Stimulated activated naive CD8-positive, alpha-beta T cell treated with anti-CD3 and anti-CD28 coated beads, Interleukin-15, Interleukin-2, amounts not matched to agents 100 U/mL and 50 U/mL, for 24 hours (primary cell): ENCODE results near the gene ZNF778.

Experiments
- ATAC-seq: fragments of 150-1000 bp; cut with Tn5 transposase; one replicate; pipeline ENCODE4 v1.10.0; 2021
- DNase-seq: peaks from one replicate; pipeline ENCODE4 v3.0.0; 2021

ZNF778 gene

GRCh38 chr16:89217388-89218191 is at the start of gene ZNF778:
Gene ZNF778 (plus strand): TSS chr16:89217703. CDS start chr16:89221128, 3,425 bp downstream.
- DNase-seq (peak; percentile 85), ATAC-seq (peak; percentile 90)

DNA sequence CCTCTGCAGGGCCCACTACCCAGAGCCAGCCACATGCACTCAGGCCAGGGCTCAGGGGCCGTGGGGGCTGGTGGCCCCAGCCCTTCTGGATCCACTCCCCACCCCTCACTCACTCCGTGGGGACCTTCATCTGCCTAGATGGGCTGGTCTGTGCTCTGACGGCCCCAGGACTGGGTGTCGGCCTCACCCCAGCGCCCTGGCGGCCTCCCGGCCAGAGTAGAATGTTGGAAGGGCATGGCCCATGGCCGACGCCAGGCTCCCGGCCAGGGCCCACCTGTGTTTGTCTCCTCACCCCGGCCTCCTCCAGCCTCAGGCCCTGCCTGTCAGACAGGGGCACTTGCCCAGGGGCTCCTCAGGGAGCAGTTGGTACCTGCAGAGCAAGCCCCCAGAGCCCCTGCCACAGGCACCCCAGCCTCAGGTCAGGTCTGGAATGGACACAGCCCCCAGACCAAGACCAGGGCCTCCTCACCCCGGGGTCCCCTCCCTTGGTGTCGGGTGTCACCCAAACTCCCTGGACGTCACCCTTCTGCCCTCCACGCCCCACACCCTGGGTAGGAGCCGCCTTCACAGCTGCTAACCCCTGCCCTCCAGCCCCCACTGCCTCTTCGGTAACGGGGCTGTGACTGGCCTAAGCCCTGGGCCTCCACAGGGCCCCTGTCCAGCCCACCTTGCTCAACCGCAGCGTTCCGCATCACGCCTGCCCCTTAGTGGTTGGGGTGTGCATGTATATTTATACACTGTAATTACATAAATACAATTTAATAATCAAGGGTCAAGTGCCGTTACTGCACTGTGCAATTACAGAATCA is 48.9 kb upstream of the ZNF778 start:
- ATAC-seq: no peak

DNA sequence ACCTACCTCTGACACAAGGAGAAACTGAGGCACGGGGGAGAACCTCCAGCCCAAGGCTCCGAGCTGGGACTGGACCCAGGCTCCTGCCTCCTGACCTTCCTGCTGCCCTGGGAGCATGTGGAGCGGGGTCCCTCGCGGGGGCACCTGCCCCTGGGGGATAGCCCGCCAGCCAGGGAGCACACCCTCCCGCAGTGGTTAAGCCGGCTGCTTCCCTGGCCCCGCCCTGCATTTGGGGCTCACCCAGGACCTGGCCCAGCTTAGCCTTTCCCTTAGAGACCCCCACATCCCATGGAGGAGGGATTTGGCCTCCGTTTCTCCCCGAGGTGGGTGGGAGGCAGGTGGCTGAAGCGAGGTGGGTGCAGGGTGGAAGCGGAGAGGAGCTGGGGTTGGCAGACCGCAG is 47.7 kb upstream of the ZNF778 start:
- no peak for DNase-seq
- ATAC-seq: no peak

More for the DNA sequence above, 48.9 kb upstream of the ZNF778 start:
- DNase-seq: no peak

DNA sequence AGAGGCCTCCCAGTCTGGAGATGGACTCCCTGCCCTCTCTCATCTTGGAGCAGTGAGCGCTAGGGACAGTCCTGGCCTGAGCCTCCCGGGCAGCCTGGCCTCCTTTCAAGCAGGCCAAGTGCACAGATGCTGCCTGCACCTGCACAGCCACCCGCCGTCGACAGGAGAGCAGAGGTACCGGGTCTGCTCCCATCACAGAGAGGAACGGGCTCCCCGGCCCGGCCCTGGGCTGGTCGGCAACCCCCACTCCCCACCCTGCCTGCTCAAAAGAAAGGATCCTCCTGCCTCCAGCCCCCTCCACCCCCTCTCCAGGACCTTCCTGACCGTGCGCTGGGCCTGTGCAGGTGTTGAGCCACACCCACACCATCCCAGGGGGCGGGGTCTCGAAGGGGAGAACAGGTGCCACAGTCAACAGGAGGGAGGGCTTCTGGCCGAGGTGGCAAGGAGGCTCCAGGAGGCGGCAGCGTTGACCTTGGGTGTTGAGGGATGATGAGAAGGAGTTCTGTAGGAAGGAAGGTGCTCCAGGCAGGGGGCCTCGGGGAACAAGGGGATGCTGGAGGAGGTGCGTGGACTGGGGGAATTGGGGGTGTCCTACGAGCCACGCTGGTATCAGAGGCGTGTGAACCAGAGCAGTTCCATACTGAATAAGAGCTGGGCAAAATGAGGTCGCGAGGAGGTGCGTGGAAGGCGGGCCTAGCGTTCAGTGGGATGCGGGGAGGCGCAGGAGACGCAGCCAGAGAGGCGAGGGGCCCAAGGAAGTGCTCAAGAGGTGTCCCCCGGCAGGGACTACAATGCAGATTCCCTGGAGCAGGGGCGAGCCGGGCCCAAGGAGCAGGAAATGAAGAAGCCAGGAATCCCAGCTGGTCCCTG is 46.9 kb upstream of the ZNF778 start:
- no peak for ATAC-seq

DNA sequence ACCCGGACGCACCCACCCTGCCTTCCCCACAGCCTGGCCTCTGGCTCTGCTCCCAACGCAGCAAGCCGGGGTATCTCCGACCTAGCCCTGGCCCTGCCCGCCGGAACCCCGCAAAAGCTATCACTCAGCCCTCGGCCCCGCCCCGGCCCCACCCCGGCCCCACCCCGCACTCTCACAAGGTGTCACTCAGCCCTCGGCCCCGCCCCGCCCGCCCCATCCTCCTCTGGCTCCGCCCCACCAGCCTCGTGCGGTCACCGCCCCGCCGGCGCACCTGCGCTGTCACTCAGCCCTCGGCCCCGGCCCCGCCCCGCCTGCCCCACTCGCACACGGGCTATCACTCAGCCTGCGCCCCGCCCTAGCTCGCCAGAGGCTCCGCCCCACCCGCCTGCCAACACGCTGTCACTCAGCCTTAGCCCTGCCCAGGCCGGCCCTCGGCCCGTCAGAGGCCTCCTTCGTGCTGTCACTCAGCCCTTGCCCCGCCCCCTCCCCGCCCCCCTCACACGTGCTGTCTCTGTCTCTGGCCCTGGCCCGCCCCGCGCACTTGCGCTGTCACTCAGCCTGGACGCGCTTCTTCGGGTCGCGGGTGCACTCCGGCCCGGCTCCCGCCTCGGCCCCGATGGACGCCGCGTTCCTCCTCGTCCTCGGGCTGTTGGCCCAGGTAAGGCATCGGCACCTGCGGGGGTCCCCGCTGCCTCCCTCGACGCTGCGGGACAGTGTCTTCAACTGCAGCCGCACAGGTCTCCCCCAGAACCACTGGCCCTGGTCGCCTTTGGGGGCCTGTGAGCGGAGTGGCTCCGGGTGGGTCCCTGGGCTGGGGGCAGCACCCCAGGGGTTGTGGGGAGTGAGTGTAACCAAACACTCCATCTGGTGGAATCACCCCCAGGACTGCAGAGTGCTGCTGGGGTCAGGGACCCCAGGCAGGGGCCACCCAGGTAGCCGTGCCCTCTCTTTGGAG is 46.0 kb upstream of the ZNF778 start, which contains the start of gene CDH15:
CDH15 (plus strand) TSS at position 533 of the 955 bp plus-strand sequence; CDS start at position 617, 84 bp downstream.
- peak; percentile 95 for ATAC-seq

More for the DNA sequence above, 46.9 kb upstream of the ZNF778 start:
- DNase-seq: peak; percentile 38

DNA sequence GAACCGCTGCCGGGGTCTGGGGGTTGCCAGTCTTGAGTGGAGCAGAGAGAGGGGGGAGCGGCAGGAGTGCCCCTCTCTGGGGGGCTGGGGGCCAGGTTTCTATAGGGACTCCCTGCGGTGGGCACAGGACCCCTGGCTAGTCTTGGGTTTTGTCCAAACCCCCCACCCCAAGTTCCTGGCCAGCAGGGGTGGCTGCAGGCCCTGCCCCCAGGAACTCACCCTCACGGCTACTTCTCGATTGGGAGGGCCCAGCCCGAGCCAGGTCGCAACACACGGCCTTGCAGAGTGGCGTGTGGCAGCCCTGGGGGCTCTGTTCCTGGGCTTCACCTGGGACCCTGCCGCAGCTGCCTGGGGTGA is 45.4 kb upstream of the ZNF778 start:
- ATAC-seq (no peak), DNase-seq (no peak)

More for the DNA sequence above, 46.0 kb upstream of the ZNF778 start, which contains the start of gene CDH15:
- DNase-seq: peak; percentile 96

DNA sequence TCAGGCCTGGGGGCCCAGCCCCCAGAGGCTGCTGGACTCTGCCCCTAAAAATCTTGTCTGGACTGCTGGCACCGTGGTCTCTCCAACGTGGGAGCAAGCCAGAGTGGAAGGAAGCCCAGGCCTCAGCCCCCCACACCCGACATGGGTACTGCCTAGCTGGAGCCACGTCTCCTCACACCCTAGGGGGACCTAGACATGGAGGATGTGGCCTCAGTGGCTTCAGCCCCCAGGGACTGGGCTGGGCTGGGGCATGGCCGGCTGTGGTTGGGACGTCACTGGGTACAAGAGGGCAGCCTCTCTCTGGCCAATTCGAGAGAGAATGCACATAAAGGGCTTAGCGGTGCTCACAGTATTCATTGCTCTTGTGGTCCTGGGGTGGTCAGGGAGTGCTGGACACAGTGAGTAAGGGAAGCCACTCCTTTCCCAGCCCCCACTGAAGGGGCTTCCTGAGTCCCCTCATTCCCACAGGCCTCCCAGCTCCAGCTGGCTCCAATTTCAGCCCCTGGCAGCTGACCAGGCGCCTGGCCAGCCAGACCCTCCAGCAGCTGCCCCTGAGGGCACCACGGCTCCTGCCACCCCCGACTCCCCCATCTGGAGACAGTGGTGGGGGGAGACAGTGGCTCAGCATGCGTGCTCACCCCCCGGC is 44.9 kb upstream of the ZNF778 start:
- ATAC-seq: no peak
- no peak for DNase-seq

- no peak for DNase-seq
- no peak for ATAC-seq
Observed at GRCh38 chr16:89173174-89173921, 44.2 kb upstream of the ZNF778 start.

DNA sequence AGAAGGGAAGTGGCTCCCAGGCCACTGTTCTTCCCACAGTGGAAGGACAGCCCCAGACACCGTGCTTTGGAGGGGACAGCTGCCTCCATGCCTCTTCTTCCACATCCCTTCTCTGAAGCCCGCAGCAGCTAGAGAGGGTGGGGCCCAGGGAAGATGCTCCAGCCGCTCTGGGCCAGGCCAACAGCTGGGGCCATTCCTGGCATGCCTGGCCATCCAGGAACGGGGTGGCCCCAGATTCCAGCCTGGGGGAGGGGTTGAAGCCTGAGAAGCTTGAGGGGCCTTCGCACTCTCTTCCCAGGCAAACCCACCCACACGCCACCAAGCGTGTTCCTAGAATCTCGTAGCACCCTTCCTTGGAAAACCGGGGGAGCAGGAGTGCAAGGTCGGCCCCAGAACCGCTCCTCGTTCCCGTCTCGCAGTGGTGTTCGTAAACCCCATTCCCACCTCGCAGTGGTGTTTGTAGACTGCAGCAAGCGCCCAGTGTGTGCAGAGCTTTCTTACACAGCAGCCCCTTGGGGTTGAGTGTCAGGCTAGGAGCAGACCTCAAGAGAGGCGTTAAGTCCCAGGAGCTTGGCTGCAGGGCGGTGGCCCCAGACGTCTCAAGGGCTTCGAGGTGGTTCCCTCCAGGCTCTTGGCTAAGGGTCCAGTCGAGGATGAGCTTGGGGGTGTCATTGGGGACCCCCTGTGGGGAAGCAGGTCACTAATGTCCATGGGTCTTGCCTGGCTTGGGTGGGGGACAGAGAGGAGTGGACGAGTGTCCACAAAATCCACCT is 43.3 kb upstream of the ZNF778 start:
- DNase-seq (no peak), ATAC-seq (no peak)

- DNase-seq (no peak), ATAC-seq (no peak)
Observed at GRCh38 chr16:89174877-89175276, 42.6 kb upstream of the ZNF778 start.

- DNase-seq (no peak), ATAC-seq (no peak)
Observed at GRCh38 chr16:89175280-89176146, 42.0 kb upstream of the ZNF778 start.

DNA sequence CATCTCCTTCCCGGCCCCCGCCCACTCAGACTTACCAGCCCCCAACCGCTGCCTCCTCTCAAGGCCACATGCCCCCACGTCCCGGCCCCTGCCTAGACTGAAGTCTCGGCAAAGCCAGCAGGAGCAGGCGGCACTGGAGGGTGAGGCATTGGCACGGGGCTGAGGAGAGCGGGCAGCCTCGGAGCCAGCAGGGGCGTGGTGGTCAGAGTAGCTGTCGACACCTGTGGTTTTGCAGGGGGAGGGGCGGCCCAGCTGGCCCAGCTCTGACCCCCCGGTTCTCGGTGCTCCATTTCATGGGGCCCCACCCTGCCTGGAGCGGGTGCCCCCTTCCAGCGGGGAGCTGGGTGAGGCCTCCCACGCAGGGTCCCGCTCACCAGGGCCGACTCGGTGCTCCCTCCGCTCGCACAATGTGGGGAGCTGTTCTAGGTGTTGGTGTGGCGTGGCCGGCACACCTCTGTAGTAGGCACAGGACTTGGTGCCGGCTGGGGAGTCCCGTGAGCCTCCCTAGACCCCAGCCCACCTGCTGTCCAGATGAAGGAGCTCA is 41.3 kb upstream of the ZNF778 start:
- ATAC-seq (no peak), DNase-seq (no peak)

GRCh38 chr16:89176717-89177116 is 40.8 kb upstream of the ZNF778 start:
- no peak for DNase-seq
- no peak for ATAC-seq

GRCh38 chr16:89177501-89177900 is 40.0 kb upstream of the ZNF778 start:
- DNase-seq: no peak
- no peak for ATAC-seq

- no peak for ATAC-seq
Observed at GRCh38 chr16:89178453-89179147, 38.9 kb upstream of the ZNF778 start.

DNA sequence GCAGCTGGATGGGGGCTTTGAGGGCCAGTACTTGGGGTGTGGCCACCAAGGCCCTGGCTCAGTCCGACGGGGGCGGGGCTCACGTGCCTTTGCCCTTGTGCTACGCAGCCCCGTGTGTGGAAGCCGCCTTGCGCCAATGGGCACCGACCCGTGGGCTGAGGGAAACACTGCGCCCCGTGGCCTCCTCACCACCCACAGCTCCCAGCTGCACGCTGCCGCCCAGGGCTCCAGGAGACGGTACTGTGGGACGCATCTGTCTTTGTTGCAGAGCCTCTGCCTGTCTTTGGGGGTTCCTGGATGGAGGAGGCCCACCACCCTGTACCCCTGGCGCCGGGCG is 38.4 kb upstream of the ZNF778 start:
- DNase-seq (no peak), ATAC-seq (no peak)

More at GRCh38 chr16:89178453-89179147, 38.9 kb upstream of the ZNF778 start:
- no peak for DNase-seq
